Hepatocyte (in vitro differentiated cells): ENCODE measurements around the gene CROCC. TPM values are rescaled to one million over a fixed set of nuclear protein-coding genes. Genes with fewer than 3 reads are reported as not detected.

ENCODE experiments used
- DNase-seq: peaks from one replicate; pipeline ENCODE4 v3.0.0-alpha.2; 2016; ENCODE audit warnings: low spot score
- H2AFZ ChIP-seq: fragments of 200-600 bp; sonication (generic); 2 replicates; pipeline ENCODE4 v1.6.0; 2016; ENCODE audit warnings: antibody characterized with exemption, mild to moderate bottlenecking
- H3K27ac ChIP-seq: fragments of 200-600 bp; sonication (generic); 2 replicates; pipeline ENCODE4 v1.5.1; 2016; ENCODE audit warnings: mild to moderate bottlenecking
- H3K27me3 ChIP-seq: fragments of 200-600 bp; sonication (generic); 2 replicates; pipeline ENCODE4 v1.6.1; 2016
- H3K36me3 ChIP-seq: fragments of 200-600 bp; sonication (generic); replicated peaks from 2 replicates; pipeline ENCODE4 v1.5.1; 2016; ENCODE audit warnings: low read depth; ENCODE audit not compliant: insufficient read depth
- H3K4me1 ChIP-seq: fragments of 200-600 bp; sonication (generic); 2 replicates; pipeline ENCODE4 v1.5.1; 2016; ENCODE audit warnings: mild to moderate bottlenecking, moderate library complexity; ENCODE audit not compliant: insufficient read depth
- H3K4me2 ChIP-seq: fragments of 200-600 bp; sonication (generic); 2 replicates; pipeline ENCODE4 v1.6.0; 2016
- H3K4me3 ChIP-seq: fragments of 200-600 bp; sonication (generic); 2 replicates; pipeline ENCODE4 v1.5.1; 2016; ENCODE audit warnings: mild to moderate bottlenecking
- H3K79me2 ChIP-seq: fragments of 200-600 bp; sonication (generic); 2 replicates; pipeline ENCODE4 v1.6.0; 2017; ENCODE audit warnings: mild to moderate bottlenecking
- H3K9me2 ChIP-seq: fragments of 200-600 bp; sonication (generic); replicated peaks from 2 replicates; pipeline ENCODE4 v1.6.0; 2017; ENCODE audit warnings: mild to moderate bottlenecking; ENCODE audit not compliant: insufficient read depth
- H3K9me3 ChIP-seq: fragments of 200-600 bp; sonication (generic); 2 replicates; pipeline ENCODE4 v1.5.1; 2016; ENCODE audit warnings: low read depth, mild to moderate bottlenecking
- H4K20me1 ChIP-seq: fragments of 200-600 bp; sonication (generic); 2 replicates; pipeline ENCODE4 v1.6.0; 2016; ENCODE audit warnings: mild to moderate bottlenecking; ENCODE audit not compliant: insufficient read depth, poor library complexity, severe bottlenecking
- CTCF ChIP-seq: fragments of 200-600 bp; sonication (generic); IDR thresholded peaks from 2 replicates; pipeline ENCODE4 v1.5.1; 2016; ENCODE audit warnings: antibody characterized with exemption, mild to moderate bottlenecking; ENCODE audit not compliant: poor library complexity
- EZH2 ChIP-seq: fragments of 200-600 bp; sonication (generic); IDR thresholded peaks from 2 replicates; pipeline ENCODE4 v1.6.1; 2016; ENCODE audit warnings: antibody characterized with exemption, mild to moderate bottlenecking, borderline replicate concordance
- EZH2phosphoT487 ChIP-seq: fragments of 200-600 bp; sonication (generic); IDR thresholded peaks from one replicate; pipeline ENCODE4 v1.6.1; 2018; ENCODE audit warnings: antibody characterized with exemption, mild to moderate bottlenecking, low read depth, moderate library complexity; ENCODE audit not compliant: unreplicated experiment, severe bottlenecking
- WGBS: methylation state at CpG from one replicate; pipeline ENCODE4 v1.1.6; 2016; ENCODE audit warnings: low lambda C conversion rate; ENCODE audit errors: missing lambda C conversion rate; 5-methylcytosine and 5-hydroxymethylcytosine counted together
- polyA plus RNA-seq: library from polyadenylated mRNA; unstranded; fragments of >200 nt; fragmentation: Nextera tagmentation; extraction: Ambion mirVana; gene quantifications from 2 replicates; pipeline ENCODE4 v1.2.1, GENCODE V29; 2016
- total RNA-seq: library from RNA; depleted of rRNA; stranded (reverse); fragments of >200 nt; gene quantifications from 2 replicates; pipeline ENCODE4 v1.2.3, GENCODE V29; 2014

CROCC gene
- total and polyA plus RNA-seq, 2 experiments from 2014 or later, result 21.9 to 23.0 TPM

GRCh38 chr1:17007121-17007520 is 85.4 kb downstream of the CROCC start:
- DNase-seq, result no peak
- H3K79me2 ChIP-seq, result peaks cover 8% of the 10 kb centered on the region
- H3K4me2 ChIP-seq, result no peak overlapping the region
- TF ChIP-seq CTCF (no peak), EZH2phosphoT487 (no peak), EZH2 (no peak)
- H3K36me3 ChIP-seq, result no peaks in the 10 kb centered on the region
- H2AFZ ChIP-seq, result no peak overlapping the region
- H3K4me3 ChIP-seq, result no peak overlapping the region
- H3K27me3 ChIP-seq, result no peaks in the 10 kb centered on the region
- H3K27ac ChIP-seq, result no peak overlapping the region
- WGBS, result 76% methylated on average over 8 of the region's 8 CpGs
- no peaks in the 10 kb centered on the region for H3K9me2 ChIP-seq
- no peaks in the 10 kb centered on the region for H3K9me3 ChIP-seq
- H4K20me1 ChIP-seq, result no peaks in the 10 kb centered on the region
- peaks cover 16% of the 10 kb centered on the region for H3K4me1 ChIP-seq

GRCh38 chr1:17008208-17008855 is 86.6 kb downstream of the CROCC start:
- Histone ChIP-seq H3K4me2 (no peak overlapping the region), H3K4me1 (peaks cover 16% of the 10 kb centered on the region), H4K20me1 (no peaks in the 10 kb centered on the region), H2AFZ (no peak overlapping the region), H3K79me2 (peaks cover 8% of the 10 kb centered on the region), H3K9me2 (no peaks in the 10 kb centered on the region), H3K27ac (no peak overlapping the region), H3K27me3 (no peaks in the 10 kb centered on the region), H3K4me3 (no peak overlapping the region), H3K36me3 (no peaks in the 10 kb centered on the region), H3K9me3 (no peaks in the 10 kb centered on the region)
- DNase-seq, result no peak
- 90% methylated on average over 15 of the region's 15 CpGs for WGBS
- TF ChIP-seq EZH2 (no peak), EZH2phosphoT487 (no peak), CTCF (no peak)

DNA sequence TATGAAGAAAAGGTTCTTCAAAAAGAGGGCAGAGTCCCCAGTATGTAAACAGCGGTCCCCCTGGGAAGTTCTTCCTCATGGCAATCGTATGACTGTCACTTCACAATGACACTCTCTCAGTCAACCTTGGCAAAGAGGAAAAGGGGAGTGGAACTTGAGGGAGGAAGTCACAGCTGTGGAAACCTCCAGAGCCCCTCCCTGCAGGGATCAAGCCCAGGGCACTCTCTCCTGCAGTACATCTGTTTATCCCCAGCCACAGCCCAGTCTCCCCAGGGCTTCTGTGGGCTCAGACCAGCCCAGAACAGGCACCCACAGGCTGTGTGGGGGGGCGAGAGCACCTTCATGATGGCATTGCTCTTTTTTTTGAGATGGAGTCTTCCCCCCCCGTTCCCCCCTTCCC is 88.0 kb downstream of the CROCC start:
- Histone ChIP-seq H3K27ac (no peak overlapping the region), H3K36me3 (no peaks in the 10 kb centered on the region), H3K4me1 (peaks cover 16% of the 10 kb centered on the region), H2AFZ (no peak overlapping the region), H3K9me3 (no peaks in the 10 kb centered on the region), H3K9me2 (no peaks in the 10 kb centered on the region), H4K20me1 (no peaks in the 10 kb centered on the region), H3K4me2 (no peak overlapping the region), H3K27me3 (no peaks in the 10 kb centered on the region), H3K4me3 (no peak overlapping the region), H3K79me2 (peaks cover 8% of the 10 kb centered on the region)
- WGBS, result 59% methylated on average over 2 of the region's 4 CpGs
- TF ChIP-seq EZH2phosphoT487 (no peak), CTCF (no peak), EZH2 (no peak)
- peak; percentile 42 for DNase-seq

- Histone ChIP-seq H4K20me1 (no peaks in the 10 kb centered on the region), H3K4me1 (peaks cover 16% of the 10 kb centered on the region), H2AFZ (peak overlapping the region; percentile 78), H3K36me3 (no peaks in the 10 kb centered on the region), H3K9me2 (no peaks in the 10 kb centered on the region), H3K9me3 (no peaks in the 10 kb centered on the region), H3K4me2 (peak overlapping the region; percentile 89), H3K27ac (no peak overlapping the region), H3K4me3 (peak overlapping the region; percentile 99), H3K27me3 (no peaks in the 10 kb centered on the region), H3K79me2 (peaks cover 8% of the 10 kb centered on the region)
- TF ChIP-seq EZH2 (no peak), EZH2phosphoT487 (no peak), CTCF (no peak)
- 1% methylated on average over 7 of the region's 15 CpGs for WGBS
- no peak for DNase-seq
These were observed 89.3 kb downstream of the CROCC start for GRCh38 chr1:17011092-17011438.
